Omental fat pad (tissue), 4 donors: Measurements from ENCODE around the gene ZNF879. TPM values are rescaled to one million over a fixed set of nuclear protein-coding genes. Genes with fewer than 3 reads are reported as not detected.

Experiments used
- ATAC-seq: fragments of 150-250 bp; one replicate; pipeline ENCODE4 v1.9.1; 2016; ENCODE audit warnings: mild to moderate bottlenecking, moderate library complexity; ENCODE audit not compliant: low FRiP score
- DNase-seq: peaks from one replicate; pipeline ENCODE4 v3.0.0-alpha.2; 2019; ENCODE audit warnings: low spot score
- CTCF ChIP-seq, 3 donors: fragments of 450-650 bp; IDR thresholded peaks; one replicate each; pipeline ENCODE4 v1.5.1; 2016 to 2017; ENCODE audit warnings: antibody characterized with exemption in 3 of 3, mild to moderate bottlenecking in 3 of 3, moderate library complexity in 2 of 3
- total RNA-seq, 4 donors: library from RNA; depleted of rRNA; stranded (reverse); fragments of >200 nt; gene quantifications; one replicate each; pipeline ENCODE4 v1.1.0, GENCODE V29; 2016

Gene ZNF879
- 10 to 100 TPM in 1 of 4 donors, 1 to 10 TPM in 3; 3.0 to 10.2 (median 3.3) TPM for total RNA-seq

GRCh38 chr5:179023528-179024189 lies at the start of gene ZNF879:
Gene ZNF879 (plus strand): TSS chr5:179023804. CDS start chr5:179025005, 1,201 bp downstream.
- no peak for TF ChIP-seq CTCF (IDR thresholded peaks at IDR 0.05)
- DNase-seq, result peak; percentile 72
- ATAC-seq, result peak; percentile 98

- ATAC-seq (no peak), DNase-seq (no peak)
Measured at GRCh38 chr5:178981381-178981780, 42.2 kb upstream of the ZNF879 start.

GRCh38 chr5:178982941-178983340 lies 40.7 kb upstream of the ZNF879 start:
- TF ChIP-seq CTCF (IDR thresholded peaks at IDR 0.05), result no peak
- DNase-seq (no peak), ATAC-seq (no peak)

More at GRCh38 chr5:178981381-178981780, 42.2 kb upstream of the ZNF879 start:
- TF ChIP-seq CTCF (IDR thresholded peaks at IDR 0.05), result no peak

DNA sequence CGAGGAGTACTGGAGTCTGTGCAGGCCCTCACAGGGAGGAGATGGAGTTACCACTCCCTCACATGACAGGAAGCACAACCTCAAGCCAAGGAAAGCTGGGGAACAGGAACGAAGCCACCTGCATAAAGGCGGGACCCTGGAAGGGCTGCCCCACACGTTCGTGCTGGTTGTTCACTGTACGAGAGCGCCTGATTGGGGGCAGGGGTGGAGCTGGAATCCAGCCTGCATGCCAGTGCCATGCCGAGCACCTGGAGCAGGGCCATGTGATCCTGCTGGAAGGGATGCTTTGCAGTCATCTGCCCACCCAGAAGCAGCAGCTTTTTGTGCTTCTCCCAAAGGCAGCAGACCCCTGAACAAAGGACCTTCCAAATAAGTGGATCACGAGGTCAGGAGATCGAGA lies 39.9 kb upstream of the ZNF879 start:
- no peak for TF ChIP-seq CTCF (IDR thresholded peaks at IDR 0.05)
- no peak for DNase-seq
- no peak for ATAC-seq

- TF ChIP-seq CTCF (IDR thresholded peaks at IDR 0.05), result no peak
- DNase-seq, result no peak
- ATAC-seq, result no peak
Measured at GRCh38 chr5:178984145-178985072, 39.2 kb upstream of the ZNF879 start.

- TF ChIP-seq CTCF (IDR thresholded peaks at IDR 0.05), result no peak
- no peak for DNase-seq
- no peak for ATAC-seq
Measured at GRCh38 chr5:178986326-178986960, 37.2 kb upstream of the ZNF879 start.
